ENCODE results near the gene CCT3. TPM values are rescaled to one million over a fixed set of nuclear protein-coding genes. Genes with fewer than 3 reads are reported as not detected.
"Not testable (repeated sequence)": the region's sequence is repeated elsewhere in the genome, so short reads cannot be mapped to it uniquely, and the experiment has no call there.

CCT3 gene
- total RNA-seq, 1 donor from 2014 or later, result 623 TPM

DNA sequence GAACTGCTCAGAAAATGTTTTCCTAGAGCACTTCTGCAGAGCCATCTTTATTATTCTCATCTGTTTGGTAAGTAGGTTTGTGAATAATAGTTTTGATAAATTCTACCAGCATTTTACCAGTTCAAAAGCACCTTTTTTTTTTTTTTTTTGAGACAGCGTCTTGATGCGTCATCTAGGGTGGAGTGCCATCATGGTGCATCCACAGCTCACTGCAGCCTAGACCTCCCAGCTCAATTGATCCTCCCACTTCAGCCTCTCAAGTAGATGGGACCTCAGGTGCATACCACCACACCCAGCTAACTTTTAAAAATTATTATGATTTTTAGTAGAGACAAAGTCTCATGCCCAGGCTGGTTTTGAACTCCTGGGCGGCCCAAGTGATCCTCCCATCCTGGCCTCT lies 21.2 kb upstream of the CCT3 start:
- intact Hi-C loops (cut with micrococcal nuclease), result no loop called here
- H3K36me3 Mint-ChIP-seq (ENCODE audit: low read depth), result no peaks in the 10 kb centered on the region

DNA sequence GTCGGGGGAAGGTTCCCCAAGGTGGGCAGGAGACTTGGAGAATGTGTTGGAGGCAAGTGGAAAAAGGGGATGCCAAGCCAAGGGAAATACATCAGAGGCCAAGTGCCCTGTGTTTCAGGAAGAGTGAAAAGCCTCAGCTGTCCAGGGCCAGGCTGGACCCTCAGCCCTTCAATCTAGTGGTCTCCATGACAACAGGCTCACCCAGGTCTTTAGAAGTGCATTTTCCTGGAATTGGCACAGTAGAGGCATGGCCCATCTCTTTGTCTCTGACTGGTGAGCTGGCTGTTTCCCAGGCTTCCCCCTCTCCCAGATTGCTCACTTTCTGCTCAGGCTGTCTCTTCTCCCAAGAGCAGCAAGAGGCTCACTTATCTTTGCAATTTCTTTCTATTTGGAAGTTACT lies 20.5 kb upstream of the CCT3 start:
- DNase-seq, result no peak
- intact Hi-C loops (cut with micrococcal nuclease), result no loop called here
- Mint-ChIP-seq H3K4me3 (no peak overlapping the region), H3K9me3 (no peaks in the 10 kb centered on the region), H3K27me3 (peaks cover 46% of the 10 kb centered on the region), H3K36me3 (ENCODE audit: low read depth) (no peaks in the 10 kb centered on the region), H3K27ac (no peak overlapping the region), H3K4me1 (peaks cover 3% of the 10 kb centered on the region)

More for the DNA sequence above, 21.2 kb upstream of the CCT3 start:
- Mint-ChIP-seq H3K9me3 (no peaks in the 10 kb centered on the region), H3K4me1 (peaks cover 3% of the 10 kb centered on the region), H3K27ac (no peak overlapping the region), H3K4me3 (no peak overlapping the region), H3K27me3 (peaks cover 47% of the 10 kb centered on the region)
- DNase-seq, result no peak

DNA sequence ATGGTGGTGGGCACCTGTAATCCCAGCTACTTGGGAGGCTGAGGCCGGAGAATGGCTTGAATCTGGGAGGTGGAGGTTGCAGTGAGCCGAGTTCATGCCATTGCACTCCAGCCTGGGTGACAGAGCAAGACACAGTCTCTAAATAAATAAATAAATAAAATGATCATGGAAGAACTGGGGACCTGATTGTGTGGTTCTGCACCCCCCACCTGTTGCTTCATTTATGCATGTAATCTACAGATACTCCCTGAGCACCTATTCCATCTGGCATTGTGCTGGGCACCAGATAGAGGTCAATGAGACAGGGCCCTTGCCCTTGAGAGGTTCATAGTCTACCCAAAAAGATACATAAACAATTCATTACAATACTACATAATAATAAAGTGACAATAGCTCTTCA lies 19.9 kb upstream of the CCT3 start:
- no peak overlapping the region for H3K4me3 Mint-ChIP-seq
- no peaks in the 10 kb centered on the region for H3K36me3 Mint-ChIP-seq (ENCODE audit: low read depth)
- H3K4me1 Mint-ChIP-seq, result peaks cover 3% of the 10 kb centered on the region
- H3K27me3 Mint-ChIP-seq, result peaks cover 45% of the 10 kb centered on the region
- intact Hi-C loops (cut with micrococcal nuclease), result no loop called here
- no peak overlapping the region for H3K27ac Mint-ChIP-seq
- H3K9me3 Mint-ChIP-seq, result no peaks in the 10 kb centered on the region
- no peak for DNase-seq

DNA sequence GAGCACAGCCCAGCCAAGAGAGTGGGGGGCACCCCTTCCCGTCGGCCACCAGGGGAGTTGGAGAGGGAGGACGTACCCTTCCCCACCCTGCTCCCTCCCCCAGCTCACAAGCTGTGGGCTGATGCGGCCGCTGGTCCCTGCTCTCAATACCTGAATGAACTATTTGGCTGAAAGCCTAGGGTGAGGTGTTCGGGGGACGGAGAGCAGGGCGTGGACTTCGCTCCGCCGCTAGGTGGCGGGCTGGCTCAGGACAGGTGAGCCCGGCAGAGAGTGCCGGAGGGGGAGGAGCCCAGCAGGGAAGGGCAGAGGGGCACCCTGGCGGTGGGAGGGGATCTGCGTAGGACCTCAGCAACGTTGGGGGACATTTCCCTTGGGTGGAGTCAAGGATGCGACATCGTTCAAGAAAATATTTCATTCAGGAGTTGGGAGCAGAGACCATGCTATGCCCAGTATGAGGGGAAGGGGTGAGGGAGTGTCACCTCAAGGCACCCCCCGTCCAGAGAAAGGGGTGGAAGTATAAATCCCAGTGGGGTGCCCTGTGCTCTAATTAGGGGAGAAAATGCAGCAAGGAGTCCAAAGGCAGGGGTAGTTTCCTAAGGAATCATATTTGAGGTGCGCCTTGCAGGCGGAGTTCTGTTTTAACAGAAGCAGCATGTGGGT lies 18.9 kb upstream of the CCT3 start:
- H3K4me1 Mint-ChIP-seq, result peaks cover 3% of the 10 kb centered on the region

DNA sequence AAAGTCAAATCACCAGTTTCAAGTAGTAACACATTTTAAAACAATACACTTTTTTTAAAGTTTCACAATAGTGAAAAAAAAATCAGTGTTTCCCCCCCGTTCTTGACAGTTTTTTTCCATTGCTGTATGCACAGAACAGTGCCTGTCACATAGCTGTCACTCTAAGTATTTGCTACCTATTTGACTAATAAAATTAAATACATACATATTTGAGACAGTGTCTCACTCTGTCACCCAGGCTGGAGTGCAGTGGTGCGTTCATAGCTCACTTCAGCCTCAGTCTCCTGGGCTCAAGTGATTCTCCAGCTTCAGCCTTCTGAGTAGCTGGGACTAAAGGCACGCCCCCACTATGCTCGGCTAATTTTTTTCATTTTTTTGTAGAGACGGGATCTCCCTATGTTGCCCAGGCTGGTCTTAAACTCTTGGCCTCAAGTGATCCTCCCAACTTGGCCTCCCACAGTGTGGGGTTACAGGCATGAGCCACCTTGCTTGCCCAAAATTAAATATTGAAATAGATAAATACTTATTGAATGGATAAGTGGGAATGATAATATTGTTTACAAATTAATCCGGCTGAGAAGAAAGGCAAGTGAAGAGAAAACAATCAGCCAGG lies 18.3 kb upstream of the CCT3 start:
- Mint-ChIP-seq H3K4me3 (no peak overlapping the region), H3K36me3 (ENCODE audit: low read depth) (no peaks in the 10 kb centered on the region), H3K27me3 (peaks cover 45% of the 10 kb centered on the region), H3K4me1 (peaks cover 3% of the 10 kb centered on the region), H3K9me3 (no peaks in the 10 kb centered on the region), H3K27ac (no peak overlapping the region)
- DNase-seq, result no peak
- intact Hi-C loops (cut with micrococcal nuclease), result no loop called here

More for the DNA sequence above, 18.9 kb upstream of the CCT3 start:
- intact Hi-C loops (cut with micrococcal nuclease), result no loop called here
- no peak overlapping the region for H3K4me3 Mint-ChIP-seq
- no peak overlapping the region for H3K27ac Mint-ChIP-seq
- peak; percentile 92 for DNase-seq
- no peaks in the 10 kb centered on the region for H3K9me3 Mint-ChIP-seq
- peaks cover 45% of the 10 kb centered on the region for H3K27me3 Mint-ChIP-seq
- no peaks in the 10 kb centered on the region for H3K36me3 Mint-ChIP-seq (ENCODE audit: low read depth)

DNA sequence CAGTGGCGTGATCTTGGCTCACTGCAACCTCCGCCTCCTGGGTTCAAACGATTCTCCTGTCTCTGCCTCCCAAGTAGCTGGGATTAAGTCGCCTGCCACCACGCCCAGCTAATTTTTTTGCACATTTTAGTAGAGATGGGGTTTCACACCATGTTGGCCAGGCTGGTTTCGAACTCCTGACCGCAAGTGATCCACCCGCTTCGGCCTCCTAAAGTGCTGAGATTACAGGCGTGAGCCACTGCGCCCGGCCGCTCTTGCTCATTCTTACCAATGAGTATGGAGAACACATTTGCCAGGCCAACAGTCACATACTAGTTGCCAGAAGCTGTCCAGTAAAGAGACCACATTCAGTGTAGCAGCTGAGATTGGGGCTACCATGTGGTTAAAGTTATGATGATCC lies 14.4 kb upstream of the CCT3 start:
- H3K4me3 Mint-ChIP-seq; DNase-seq; intact Hi-C loops (cut with micrococcal nuclease); H3K4me1 Mint-ChIP-seq; H3K9me3 Mint-ChIP-seq; H3K27ac Mint-ChIP-seq; H3K36me3 Mint-ChIP-seq (ENCODE audit: low read depth): not testable (repeated sequence)
- peaks cover 31% of the 10 kb centered on the region for H3K27me3 Mint-ChIP-seq

DNA sequence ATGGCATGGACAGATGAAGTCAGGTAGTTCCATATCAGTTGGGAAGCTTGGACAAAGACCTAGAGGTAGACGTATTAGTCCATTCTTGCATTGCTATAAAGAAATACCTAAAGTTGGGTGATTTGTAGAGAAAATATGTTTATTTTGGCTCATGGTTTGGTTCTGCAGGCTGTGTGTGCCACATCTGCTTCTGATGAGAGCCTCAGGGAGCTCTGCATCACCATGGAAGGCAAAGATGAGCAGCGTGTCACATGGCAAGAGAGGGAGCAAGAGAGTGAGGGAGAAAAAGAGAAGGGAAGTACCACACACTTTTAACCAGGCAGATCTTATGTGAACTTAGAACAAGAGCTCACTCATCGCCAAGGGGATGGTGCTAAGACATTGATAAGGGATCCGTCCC lies 9.2 kb upstream of the CCT3 start:
- intact Hi-C loops (cut with micrococcal nuclease), result no loop called here
- Mint-ChIP-seq H3K4me1 (no peaks in the 10 kb centered on the region), H3K27ac (no peak overlapping the region), H3K4me3 (no peak overlapping the region), H3K9me3 (no peaks in the 10 kb centered on the region), H3K27me3 (peaks cover 33% of the 10 kb centered on the region), H3K36me3 (ENCODE audit: low read depth) (no peaks in the 10 kb centered on the region)
- no peak for DNase-seq

DNA sequence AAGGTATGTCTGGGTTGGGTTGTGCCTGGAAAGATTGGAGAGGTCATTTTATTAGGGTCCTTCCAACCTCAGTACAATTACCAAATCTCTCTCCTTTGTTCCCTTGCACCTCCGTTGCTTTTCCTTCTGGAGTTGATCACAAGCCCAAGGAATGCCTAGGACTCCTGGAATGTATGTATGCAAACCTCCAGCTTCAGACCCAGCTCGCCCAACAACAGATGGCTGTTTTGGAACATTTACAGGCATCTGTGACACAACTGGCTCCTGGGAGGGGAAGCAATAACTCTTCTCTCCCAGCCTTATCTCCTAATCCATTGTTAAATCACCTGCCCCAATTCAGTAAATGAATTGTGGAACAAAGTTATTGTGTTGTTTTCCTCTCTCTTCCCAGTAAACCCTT lies 8.5 kb upstream of the CCT3 start:
- Mint-ChIP-seq H3K27ac (no peak overlapping the region), H3K27me3 (peaks cover 33% of the 10 kb centered on the region), H3K4me3 (no peak overlapping the region), H3K4me1 (no peaks in the 10 kb centered on the region), H3K9me3 (no peaks in the 10 kb centered on the region), H3K36me3 (ENCODE audit: low read depth) (no peaks in the 10 kb centered on the region)
- intact Hi-C loops (cut with micrococcal nuclease), result no loop called here
- DNase-seq, result no peak

DNA sequence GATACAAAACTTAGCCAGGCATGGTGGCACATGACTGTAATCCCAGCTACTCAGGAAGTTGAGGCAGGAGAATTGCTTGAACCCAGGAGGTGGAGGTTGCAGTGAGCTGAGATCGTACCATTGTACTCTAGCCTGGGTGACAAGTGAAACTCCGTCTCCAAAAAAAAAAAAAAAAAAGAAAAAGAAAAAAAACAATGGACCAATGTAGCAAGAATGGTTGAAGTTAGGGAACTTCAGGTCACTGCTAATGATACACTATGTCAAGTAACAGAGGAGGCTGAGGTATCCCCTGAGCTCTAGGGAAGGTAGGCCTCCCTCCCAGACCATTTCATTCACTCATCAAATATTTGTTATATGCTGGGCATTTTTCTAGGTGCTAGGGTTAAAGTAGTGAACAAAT lies 7.9 kb upstream of the CCT3 start:
- H3K4me1 Mint-ChIP-seq; H3K36me3 Mint-ChIP-seq (ENCODE audit: low read depth); H3K9me3 Mint-ChIP-seq; DNase-seq; H3K27ac Mint-ChIP-seq; intact Hi-C loops (cut with micrococcal nuclease); H3K4me3 Mint-ChIP-seq: not testable (repeated sequence)
- H3K27me3 Mint-ChIP-seq, result peaks cover 33% of the 10 kb centered on the region

DNA sequence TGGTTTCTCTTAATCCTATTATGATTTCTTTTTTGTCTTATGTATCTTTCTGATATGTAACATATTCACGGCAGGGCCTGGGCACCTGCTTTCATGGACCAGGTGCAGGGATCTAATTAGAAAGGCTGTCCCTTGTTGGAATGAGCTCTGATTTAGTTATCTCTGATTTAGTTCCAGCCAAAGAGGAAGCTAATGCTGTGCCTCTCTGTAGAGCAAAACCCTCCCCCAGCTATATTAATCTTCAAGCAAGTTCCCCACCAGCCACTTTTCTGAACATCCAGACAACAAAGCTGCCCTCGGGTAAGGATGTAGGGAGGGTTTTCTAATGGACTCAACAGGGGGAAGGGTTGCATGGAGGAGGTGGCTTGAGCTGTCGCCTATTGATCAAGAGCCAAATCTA lies 6.3 kb upstream of the CCT3 start:
- no peak for DNase-seq
- no peak overlapping the region for H3K27ac Mint-ChIP-seq
- H3K36me3 Mint-ChIP-seq (ENCODE audit: low read depth), result no peaks in the 10 kb centered on the region
- no peak overlapping the region for H3K4me3 Mint-ChIP-seq
- no peaks in the 10 kb centered on the region for H3K9me3 Mint-ChIP-seq
- intact Hi-C loops (cut with micrococcal nuclease), result no loop called here
- peaks cover 27% of the 10 kb centered on the region for H3K27me3 Mint-ChIP-seq
- no peaks in the 10 kb centered on the region for H3K4me1 Mint-ChIP-seq

DNA sequence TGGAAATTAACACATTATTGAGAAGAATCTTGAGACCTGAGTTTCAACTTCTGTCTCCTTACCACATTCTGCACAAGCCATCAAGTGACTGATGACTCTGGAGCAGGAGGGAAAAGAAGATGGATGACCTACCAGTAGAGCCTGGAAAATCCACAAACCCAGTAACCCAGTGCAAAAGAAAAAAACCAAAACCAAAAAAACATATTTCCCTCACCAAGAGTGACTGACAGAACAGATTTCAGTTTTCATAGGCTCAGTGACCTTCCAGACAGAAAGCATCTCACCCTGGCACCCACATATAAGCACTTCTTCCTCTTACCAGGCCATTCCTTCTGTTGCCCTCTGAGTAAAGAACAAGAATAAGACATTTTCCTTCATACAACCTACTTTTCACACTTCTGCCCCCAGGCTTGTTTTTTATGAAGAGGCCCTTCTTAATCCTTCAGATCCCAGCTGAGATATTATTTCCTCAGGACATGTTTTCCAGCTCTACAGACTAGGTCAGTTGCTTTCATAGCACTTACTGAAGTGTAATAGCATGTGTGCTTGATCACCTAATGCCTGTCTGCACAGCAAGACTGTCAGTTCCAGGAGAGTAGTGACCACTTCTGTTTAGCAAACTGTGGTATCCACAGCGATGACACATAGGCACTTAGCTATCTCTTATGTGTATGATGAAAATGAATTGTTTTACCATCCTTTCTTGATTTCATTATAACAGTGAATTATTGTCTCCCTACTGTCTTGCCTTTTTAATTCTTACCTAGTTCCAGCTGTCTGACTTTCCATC lies 4.3 kb upstream of the CCT3 start:
- H3K4me1 Mint-ChIP-seq, result peaks cover 5% of the 10 kb centered on the region
- no peak for DNase-seq
- intact Hi-C loops (cut with micrococcal nuclease), result no loop called here
- no peak overlapping the region for H3K4me3 Mint-ChIP-seq
- H3K36me3 Mint-ChIP-seq (ENCODE audit: low read depth), result peaks cover 10% of the 10 kb centered on the region
- peaks cover 22% of the 10 kb centered on the region for H3K27me3 Mint-ChIP-seq
- H3K27ac Mint-ChIP-seq, result no peak overlapping the region
- peaks cover 1% of the 10 kb centered on the region for H3K9me3 Mint-ChIP-seq

DNA sequence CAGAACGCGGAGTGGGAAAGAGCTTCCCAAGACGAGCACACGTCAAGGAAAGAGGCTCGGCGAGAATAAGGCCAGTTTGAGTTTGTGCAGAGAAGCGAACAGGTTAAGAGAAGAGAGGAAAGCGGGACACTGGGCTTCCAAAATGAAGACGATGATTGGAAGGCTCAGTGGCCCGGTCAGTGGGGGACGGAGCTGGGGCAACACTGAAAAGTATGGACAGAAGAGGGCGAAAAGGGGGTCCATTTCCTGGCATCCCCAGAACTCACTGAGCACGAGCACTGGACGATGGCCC lies 258 bp downstream of the CCT3 start:
- peak overlapping the region; percentile 99 for H3K4me3 Mint-ChIP-seq
- peaks cover 26% of the 10 kb centered on the region for H3K4me1 Mint-ChIP-seq
- peaks cover 48% of the 10 kb centered on the region for H3K36me3 Mint-ChIP-seq (ENCODE audit: low read depth)
- DNase-seq, result no peak
- peak overlapping the region; percentile 97 for H3K27ac Mint-ChIP-seq
- H3K27me3 Mint-ChIP-seq, result peaks cover 5% of the 10 kb centered on the region
- intact Hi-C loops (cut with micrococcal nuclease), result loop anchor here (1.0 to 5.0 kb wide), 3 partner anchors 56 to 286 kb away; partner anchors contain the start of genes LAMTOR2, MEF2D, SMG5 and UBQLN4
- peaks cover 3% of the 10 kb centered on the region for H3K9me3 Mint-ChIP-seq

DNA sequence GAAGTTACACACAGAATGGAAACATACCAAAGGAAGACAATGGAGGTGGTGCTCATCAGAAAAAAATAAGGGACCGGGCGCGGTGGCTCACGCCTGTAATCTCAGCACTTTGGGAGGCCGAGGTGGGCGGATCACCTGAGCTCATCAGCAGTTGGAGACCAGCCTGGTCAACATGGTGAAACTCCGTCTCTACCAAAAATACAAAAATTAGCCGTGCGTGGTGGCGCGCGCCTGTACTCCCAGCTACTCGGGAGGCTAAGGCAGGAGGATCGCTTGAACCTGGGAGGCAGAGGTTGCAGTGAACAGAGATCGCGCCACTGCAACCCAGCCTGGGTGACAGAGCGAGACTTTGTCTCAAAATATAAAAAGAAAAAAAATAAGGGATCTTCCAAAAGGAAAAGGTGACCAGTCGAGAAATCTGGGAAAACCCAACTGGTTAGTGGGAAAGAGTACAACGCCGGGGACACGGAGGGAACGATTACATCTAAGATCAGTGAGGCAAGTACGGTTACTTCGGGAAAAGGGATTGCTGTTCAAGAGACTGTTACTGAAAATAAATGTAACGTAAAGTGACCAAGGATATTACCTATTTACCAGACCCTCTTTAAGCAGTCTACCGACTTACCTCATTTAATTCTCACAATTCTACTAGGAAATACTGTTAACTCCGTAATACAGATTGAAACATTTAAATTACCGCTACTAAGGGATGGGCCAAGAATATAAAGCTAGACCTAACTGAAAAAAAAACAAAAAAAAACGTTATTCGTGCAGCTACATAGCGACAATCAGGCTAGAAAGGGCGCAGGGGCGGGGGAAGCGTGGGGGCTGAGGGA lies 822 bp downstream of the CCT3 start:
- peak overlapping the region; percentile 97 for H3K27ac Mint-ChIP-seq
- H3K9me3 Mint-ChIP-seq, result peaks cover 3% of the 10 kb centered on the region
- DNase-seq, result peak; percentile 59
- H3K27me3 Mint-ChIP-seq, result peaks cover 3% of the 10 kb centered on the region
- H3K4me1 Mint-ChIP-seq, result peaks cover 26% of the 10 kb centered on the region
- peak overlapping the region; percentile 99 for H3K4me3 Mint-ChIP-seq
- intact Hi-C loops (cut with micrococcal nuclease), result loop anchor here (5.0 kb wide), 2 partner anchors 165 to 285 kb away; partner anchors contain the start of genes LAMTOR2, MEF2D and UBQLN4
- H3K36me3 Mint-ChIP-seq (ENCODE audit: low read depth), result peaks cover 53% of the 10 kb centered on the region

Measured in activated CD4-positive, alpha-beta T cell treated with anti-CD3 and anti-CD28 coated beads, Interleukin-2, amount 10 ng/mL, durations not matched to agents 24 days and 14 days (primary cell).